GM21576 (cell line): ENCODE data around the gene FNIP2.
"Not testable (repeated sequence)": the region's sequence is repeated elsewhere in the genome, so short reads cannot be mapped to it uniquely, and the experiment has no call there.

ENCODE experiments used
- ATAC-seq: cut with Tn5 transposase; IDR thresholded peaks from one replicate; pipeline ENCODE4 v1.9.1; 2021; ENCODE audit warnings: mild to moderate bottlenecking, moderate library complexity; ENCODE audit not compliant: unreplicated experiment

Gene FNIP2

DNA sequence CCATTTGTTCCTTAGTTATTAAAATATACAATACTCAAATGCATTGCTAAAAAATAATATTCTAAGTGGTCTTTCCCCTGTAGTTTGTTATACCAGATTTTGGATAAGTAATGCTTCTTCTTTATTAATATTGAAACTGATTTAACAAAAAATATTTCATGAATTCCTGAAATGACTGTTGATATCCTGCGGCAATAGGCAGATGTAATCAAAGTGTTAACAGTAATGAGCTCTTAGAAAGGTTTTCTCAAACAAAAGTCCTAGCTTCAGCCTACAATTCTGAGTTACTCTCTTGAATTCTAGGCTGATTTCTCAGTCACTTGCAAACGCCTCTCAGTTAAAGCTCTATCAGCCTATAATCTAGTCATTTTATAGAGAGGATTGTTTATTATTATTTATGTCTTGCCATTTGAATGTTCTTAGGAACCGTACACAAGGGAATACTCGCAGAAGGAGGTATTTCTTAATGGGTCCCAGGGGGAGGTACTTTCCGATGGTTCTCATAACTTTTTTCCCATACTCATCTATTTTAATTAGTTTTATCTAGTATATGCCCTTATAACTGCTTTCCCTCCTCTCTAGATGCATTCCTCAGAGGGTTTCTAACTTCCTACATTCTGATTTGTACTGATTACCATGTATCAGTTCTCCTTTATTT, 96.8 kb downstream of the FNIP2 start:
- no peak for ATAC-seq

DNA sequence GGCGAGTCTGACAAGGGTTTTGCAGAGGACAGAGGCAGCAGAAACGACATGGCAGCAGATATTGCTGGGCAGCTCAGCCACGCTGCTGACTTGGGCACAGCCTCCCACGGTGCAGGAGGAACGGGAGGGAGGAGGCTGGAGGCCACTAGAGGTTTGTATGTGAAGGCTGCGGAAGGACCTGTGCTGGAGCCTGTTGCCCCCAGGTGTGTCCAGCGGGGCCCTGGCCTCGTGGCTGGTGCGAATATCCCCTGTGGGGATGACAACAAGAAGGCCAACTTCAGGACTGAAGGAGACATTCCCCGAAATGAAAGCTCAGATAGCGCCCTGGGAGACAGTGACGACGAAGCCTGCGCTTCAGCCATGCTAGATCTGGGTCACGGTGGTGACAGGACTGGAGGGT, 100.2 kb downstream of the FNIP2 start:
- no peak for ATAC-seq

DNA sequence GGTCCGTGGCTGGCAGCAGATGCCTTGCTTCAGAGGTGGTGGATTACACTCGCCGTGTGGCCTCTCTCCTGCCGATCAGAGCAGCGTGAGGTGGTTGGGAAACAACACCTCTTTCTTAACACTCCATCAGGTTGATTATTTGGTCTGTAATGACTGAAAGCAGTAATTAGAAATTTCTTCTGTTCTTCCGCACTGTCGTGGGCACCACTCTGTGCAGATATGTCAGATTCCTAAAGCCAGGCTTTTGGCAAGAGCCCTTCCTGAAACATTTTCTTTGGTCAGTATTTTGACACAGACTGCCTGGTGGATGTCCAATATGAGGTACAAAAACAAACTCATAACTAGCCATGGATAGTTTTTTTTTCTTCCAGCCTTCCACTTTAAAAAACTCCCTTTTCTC, 100.9 kb downstream of the FNIP2 start:
- ATAC-seq = no peak

DNA sequence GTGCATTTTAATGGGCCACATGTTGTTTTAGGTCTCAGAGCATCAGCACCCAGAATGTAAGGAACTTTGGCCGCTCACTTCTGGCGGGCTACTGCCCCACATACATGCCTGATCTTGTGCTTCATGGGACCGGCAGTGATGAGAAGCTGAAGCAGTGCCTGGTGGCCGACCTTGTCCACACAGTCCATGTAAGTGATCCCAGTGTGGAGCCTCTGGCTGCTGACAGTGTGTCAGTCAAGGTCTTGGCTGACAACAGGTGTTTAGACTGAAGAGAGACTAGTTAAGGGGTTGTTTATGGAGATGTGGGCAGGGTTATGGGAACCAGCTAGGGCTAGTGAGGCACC, 101.4 kb downstream of the FNIP2 start:
- no peak for ATAC-seq

- ATAC-seq = no peak
Observed at GRCh38 chr4:158870626-158871334, 102.0 kb downstream of the FNIP2 start.

- no peak for ATAC-seq
Observed at GRCh38 chr4:158871335-158871724, 102.5 kb downstream of the FNIP2 start.

DNA sequence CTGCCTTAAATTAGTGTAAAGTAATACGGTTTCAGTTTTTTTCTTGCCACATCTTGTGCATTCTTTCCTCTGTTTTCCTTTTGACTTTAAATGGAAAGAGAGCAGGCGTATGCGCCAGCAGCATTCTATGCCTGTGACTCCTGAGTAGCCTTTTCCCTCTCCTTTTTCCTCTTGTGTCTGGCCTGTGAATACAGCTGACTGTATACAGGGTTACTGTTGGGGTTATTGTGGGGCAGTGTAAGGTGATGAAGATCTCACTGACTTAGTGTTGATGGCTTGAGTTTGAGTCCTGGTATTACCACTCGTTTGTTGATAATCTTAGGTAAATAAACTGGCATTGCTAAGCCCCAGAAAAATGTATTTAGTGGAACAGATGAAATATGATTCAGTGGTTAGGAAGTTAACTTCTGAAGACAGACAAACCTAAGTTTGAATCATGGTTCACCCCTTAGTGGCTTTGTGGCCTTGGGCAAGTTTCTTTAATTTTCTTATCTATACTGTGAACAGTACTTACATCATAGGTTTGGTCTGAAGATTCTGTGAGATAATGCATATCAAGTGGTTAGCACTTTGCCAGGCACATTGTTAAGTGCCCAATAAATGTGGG, 105.1 kb downstream of the FNIP2 start:
- no peak for ATAC-seq

- ATAC-seq = no peak
Observed at GRCh38 chr4:158875026-158875425, 106.2 kb downstream of the FNIP2 start.

- ATAC-seq = no peak
Observed at GRCh38 chr4:158875455-158875854, 106.6 kb downstream of the FNIP2 start.

DNA sequence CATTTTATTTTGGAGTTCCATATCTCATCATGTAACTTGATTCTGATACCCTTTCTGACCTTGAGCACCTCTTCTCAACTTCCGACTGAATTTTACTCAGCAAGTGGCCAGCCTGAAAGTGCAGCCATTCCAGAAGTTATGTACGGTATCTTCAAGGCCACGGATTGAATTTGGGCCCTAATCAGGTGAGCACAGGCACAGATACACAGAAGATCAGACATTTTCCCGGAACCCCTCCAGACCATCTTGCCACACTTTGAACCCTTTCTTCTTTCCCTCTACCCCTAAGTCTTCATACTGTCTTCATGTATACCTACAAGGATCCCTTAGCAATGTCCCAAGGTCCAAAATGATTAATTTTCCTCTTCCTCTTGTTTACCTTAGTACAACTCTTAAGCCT, 108.2 kb downstream of the FNIP2 start:
- ATAC-seq = no peak

- not testable (repeated sequence) for ATAC-seq
Observed at GRCh38 chr4:158882142-158882541, 113.3 kb downstream of the FNIP2 start.

- no peak for ATAC-seq
Observed at GRCh38 chr4:158884280-158884679, 115.5 kb downstream of the FNIP2 start.

DNA sequence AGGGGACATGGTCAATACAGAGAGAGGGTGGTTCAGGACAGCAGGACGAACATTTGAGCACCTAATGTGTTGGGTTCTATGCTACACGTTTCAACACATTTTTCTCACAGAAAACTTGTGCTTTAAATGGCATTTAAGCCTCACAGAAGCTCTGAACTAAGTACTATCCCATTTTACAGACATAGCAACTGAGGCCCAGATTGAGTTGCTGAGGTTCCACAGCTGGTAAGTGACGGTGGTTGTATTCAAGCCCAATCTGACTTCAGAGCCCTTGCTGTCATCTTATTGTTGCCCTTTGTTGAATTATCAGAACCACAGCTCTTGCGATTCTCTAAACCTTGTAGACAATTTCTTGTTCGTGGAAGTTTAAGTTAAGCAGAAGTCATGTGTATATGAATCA, 116.7 kb downstream of the FNIP2 start:
- ATAC-seq = no peak

GRCh38 chr4:158890294-158890693, 121.5 kb downstream of the FNIP2 start:
- ATAC-seq = no peak

DNA sequence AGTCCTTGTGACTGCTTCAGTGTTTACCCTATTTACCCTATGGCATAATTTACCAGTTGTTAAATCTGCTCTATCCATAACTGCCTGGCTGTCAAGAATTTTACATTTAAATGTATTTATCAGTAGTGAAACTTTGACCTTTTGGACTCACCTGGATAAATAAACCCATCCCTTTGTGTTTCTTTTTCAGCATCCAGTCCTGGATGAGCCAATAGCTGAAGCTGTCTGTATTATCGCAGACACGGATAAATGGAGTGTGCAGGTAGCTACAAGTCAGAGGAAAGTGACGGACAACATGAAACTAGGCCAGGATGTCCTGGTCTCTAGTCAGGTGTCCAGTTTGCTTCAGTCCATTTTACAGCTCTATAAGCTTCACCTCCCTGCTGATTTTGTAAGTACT, 122.4 kb downstream of the FNIP2 start:
- no peak for ATAC-seq

GRCh38 chr4:158894826-158895225, 126.0 kb downstream of the FNIP2 start:
- ATAC-seq = no peak

- ATAC-seq = no peak
Observed at GRCh38 chr4:158895797-158896576, 127.2 kb downstream of the FNIP2 start.

GRCh38 chr4:158896577-158897238, 127.9 kb downstream of the FNIP2 start:
- ATAC-seq = not testable (repeated sequence)

- not testable (repeated sequence) for ATAC-seq
Observed at GRCh38 chr4:158900408-158900807, 131.6 kb downstream of the FNIP2 start.

GRCh38 chr4:158902280-158903078, 133.7 kb downstream of the FNIP2 start:
- ATAC-seq = not testable (repeated sequence)
